ENCODE data around the gene MZB1. TPM values are rescaled to one million over a fixed set of nuclear protein-coding genes. Genes with fewer than 3 reads are reported as not detected.

The MZB1 gene
- polyA plus RNA-seq, 1 experiment = not detected

DNA sequence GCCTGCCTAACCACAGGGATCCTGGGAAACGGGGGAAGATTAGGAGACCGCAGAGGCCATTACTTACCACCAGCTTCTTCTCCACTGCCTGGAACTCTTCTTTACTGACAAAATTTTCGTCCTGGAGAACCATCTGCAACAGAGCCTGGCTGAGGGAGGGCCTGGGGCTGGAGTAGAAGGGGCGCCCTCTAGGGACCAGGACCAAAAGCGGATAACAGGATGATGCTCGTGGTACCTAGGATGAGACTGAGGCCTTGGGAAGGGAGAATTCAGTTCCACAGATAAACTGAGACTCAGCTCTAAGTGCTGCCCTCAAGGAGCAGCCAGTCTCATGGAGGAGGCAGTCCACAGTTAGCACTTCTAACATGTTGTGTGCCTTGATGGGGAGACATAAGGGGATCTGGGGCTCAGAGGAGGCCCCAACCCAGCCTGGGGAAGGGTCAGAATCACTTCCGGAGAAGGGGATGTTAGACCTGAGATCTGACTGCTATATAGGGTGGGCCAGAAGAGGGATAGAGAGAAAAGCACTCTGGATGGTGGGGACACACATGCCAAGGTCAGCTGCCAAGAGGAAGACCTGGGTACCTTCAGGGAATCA, 12.9 kb upstream of the MZB1 start:
- no peak overlapping the region for H3K4me3 ChIP-seq (ENCODE audit: low read depth, low read length)
- no peaks in the 10 kb centered on the region for H3K27me3 ChIP-seq (ENCODE audit: control insufficient read depth, insufficient read depth, low read length)
- H3K27ac ChIP-seq (ENCODE audit: low read depth, low read length) = no peak overlapping the region
- no peak for DNase-seq (ENCODE audit: low read depth, low spot score)
- H3K9me3 ChIP-seq (ENCODE audit: control insufficient read depth, insufficient read depth, low read length) = no peaks in the 10 kb centered on the region
- CTCF ChIA-PET = interaction anchor here (0.7 to 1.8 kb wide), 4 partner anchors 9 to 809 kb away, joined by 3 to 6 read pairs (median 4); no protein-coding TSS in a partner anchor
- TF ChIP-seq, protein P1, sequence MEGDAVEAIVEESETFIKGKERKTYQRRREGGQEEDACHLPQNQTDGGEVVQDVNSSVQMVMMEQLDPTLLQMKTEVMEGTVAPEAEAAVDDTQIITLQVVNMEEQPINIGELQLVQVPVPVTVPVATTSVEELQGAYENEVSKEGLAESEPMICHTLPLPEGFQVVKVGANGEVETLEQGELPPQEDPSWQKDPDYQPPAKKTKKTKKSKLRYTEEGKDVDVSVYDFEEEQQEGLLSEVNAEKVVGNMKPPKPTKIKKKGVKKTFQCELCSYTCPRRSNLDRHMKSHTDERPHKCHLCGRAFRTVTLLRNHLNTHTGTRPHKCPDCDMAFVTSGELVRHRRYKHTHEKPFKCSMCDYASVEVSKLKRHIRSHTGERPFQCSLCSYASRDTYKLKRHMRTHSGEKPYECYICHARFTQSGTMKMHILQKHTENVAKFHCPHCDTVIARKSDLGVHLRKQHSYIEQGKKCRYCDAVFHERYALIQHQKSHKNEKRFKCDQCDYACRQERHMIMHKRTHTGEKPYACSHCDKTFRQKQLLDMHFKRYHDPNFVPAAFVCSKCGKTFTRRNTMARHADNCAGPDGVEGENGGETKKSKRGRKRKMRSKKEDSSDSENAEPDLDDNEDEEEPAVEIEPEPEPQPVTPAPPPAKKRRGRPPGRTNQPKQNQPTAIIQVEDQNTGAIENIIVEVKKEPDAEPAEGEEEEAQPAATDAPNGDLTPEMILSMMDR (IDR thresholded peaks at IDR 0.05; ENCODE audit: low read depth, low read length) = no peak; the same call in 1 of the 2 replicates
- POLR2A ChIA-PET = no interaction called here

DNA sequence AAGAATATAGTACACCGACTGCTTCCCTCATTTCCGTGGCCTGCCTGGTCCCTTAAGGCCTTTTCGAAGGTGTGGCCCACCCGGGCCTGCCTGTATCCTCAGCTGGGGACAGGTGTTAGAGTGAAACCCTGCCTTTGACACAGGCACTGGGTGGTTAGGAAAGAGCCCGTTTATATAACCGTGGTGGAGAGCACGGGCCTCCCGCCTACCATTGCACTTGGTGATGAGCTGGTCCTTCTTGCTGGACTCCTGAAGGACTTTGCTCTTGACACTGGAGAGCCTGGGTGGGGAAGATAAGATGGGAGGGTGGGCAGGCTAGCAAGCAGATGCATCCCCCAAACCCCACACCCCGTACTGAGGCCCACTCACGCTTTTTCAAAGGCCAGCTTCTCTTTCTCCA, 11.8 kb upstream of the MZB1 start:
- no peak overlapping the region for H3K4me3 ChIP-seq (ENCODE audit: low read depth, low read length)
- DNase-seq (ENCODE audit: low read depth, low spot score) = no peak
- no peak overlapping the region for H3K27ac ChIP-seq (ENCODE audit: low read depth, low read length)
- no peaks in the 10 kb centered on the region for H3K9me3 ChIP-seq (ENCODE audit: control insufficient read depth, insufficient read depth, low read length)
- POLR2A ChIA-PET = no interaction called here
- CTCF ChIA-PET = interaction anchor here (1.1 to 1.6 kb wide), 2 partner anchors 10 to 179 kb away, joined by 3 to 4 read pairs; no protein-coding TSS in a partner anchor
- no peaks in the 10 kb centered on the region for H3K27me3 ChIP-seq (ENCODE audit: control insufficient read depth, insufficient read depth, low read length)
- TF ChIP-seq, protein P1 (IDR thresholded peaks at IDR 0.05; ENCODE audit: low read depth, low read length) = no peak

DNA sequence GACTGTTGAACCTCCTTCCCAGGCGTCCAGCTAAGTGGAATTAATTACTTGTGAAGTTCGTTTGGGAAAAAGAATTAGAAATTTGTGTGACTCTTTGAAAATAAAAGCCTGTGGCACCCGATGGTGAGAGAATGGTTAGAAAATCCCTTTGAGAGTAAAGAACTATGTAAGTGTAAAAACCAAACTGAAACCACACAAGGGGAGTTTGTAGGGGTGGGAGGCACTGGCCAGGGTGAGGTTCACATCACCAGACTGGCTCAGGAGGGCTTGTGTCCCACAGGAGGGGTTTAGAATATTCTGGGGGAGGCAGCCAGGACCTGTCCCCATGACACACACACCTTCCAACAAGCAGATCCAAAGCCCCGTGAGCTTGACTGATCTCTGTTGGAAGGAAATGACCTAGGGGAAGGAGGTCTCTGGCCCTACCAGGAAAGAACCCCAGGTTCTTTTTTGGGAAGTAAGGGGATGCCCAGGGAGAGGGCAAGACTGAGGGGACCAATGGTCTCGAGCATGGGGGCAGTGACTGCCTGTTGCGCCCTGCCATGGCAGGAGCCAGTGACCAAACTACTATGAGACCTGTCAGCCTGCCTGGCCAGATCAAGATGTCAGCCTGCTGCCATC, 9.9 kb upstream of the MZB1 start:
- no peak overlapping the region for H3K27ac ChIP-seq (ENCODE audit: low read depth, low read length)
- no peak for DNase-seq (ENCODE audit: low read depth, low spot score)
- CTCF ChIA-PET = no interaction called here
- H3K4me3 ChIP-seq (ENCODE audit: low read depth, low read length) = no peak overlapping the region
- H3K27me3 ChIP-seq (ENCODE audit: control insufficient read depth, insufficient read depth, low read length) = peaks cover 4% of the 10 kb centered on the region
- TF ChIP-seq, protein P1 (IDR thresholded peaks at IDR 0.05; ENCODE audit: low read depth, low read length) = no peak
- H3K9me3 ChIP-seq (ENCODE audit: control insufficient read depth, insufficient read depth, low read length) = no peaks in the 10 kb centered on the region
- POLR2A ChIA-PET = no interaction called here

DNA sequence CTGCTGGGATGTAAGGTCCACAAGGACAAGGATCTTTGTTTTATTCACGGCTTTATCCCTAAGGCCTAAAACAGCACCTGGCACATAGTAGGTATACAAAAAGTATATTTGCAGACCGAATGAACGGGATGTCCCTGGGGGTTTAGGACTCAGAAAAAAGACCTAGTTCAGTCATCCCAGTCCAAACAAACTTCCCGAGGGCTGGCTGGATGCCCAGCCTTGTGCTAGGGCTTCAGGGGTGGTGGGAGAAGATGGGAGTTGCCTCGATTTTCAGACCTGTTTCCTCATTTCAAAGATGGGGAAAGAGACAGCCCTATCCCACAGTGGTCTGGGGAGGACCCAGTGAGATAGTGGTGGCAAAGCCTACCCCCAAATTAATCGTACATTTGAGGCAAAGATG, 8.2 kb upstream of the MZB1 start:
- Histone ChIP-seq H3K9me3 (ENCODE audit: control insufficient read depth, insufficient read depth, low read length) (peaks cover 13% of the 10 kb centered on the region), H3K4me3 (ENCODE audit: low read depth, low read length) (no peak overlapping the region), H3K27me3 (ENCODE audit: control insufficient read depth, insufficient read depth, low read length) (peaks cover 16% of the 10 kb centered on the region), H3K27ac (ENCODE audit: low read depth, low read length) (no peak overlapping the region)
- no peak for DNase-seq (ENCODE audit: low read depth, low spot score)
- TF ChIP-seq, protein P1 (IDR thresholded peaks at IDR 0.05; ENCODE audit: low read depth, low read length) = no peak
- POLR2A ChIA-PET = no interaction called here
- CTCF ChIA-PET = no interaction called here

DNA sequence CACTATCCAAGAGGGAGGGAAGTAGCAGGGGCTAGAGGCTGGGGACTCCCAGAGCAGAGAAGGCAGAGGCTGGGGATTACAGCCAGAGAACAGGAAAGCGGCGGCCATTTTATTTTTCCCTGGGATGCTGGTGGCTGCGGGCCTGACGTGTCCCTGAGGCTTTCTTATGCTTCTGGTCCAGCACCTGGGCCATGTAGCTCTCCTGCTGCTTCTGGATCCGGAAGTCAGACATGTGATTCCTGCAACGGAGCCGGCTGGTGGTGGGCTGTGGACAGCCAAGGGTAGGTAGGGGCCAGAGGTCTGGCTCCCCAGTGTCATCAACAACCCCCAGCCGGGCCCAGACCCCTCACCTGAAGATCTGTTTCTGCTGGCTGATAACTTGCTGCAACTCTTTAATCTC, 7.0 kb upstream of the MZB1 start:
- ChIA-PET CTCF (no interaction called here), POLR2A (no interaction called here)
- TF ChIP-seq, protein P1 (IDR thresholded peaks at IDR 0.05; ENCODE audit: low read depth, low read length) = no peak
- DNase-seq (ENCODE audit: low read depth, low spot score) = no peak
- Histone ChIP-seq H3K4me3 (ENCODE audit: low read depth, low read length) (no peak overlapping the region), H3K27ac (ENCODE audit: low read depth, low read length) (no peak overlapping the region), H3K9me3 (ENCODE audit: control insufficient read depth, insufficient read depth, low read length) (peaks cover 14% of the 10 kb centered on the region), H3K27me3 (ENCODE audit: control insufficient read depth, insufficient read depth, low read length) (peaks cover 18% of the 10 kb centered on the region)
